Thyroid gland (tissue), 4 donors: ENCODE data around the gene PSD4.

Experiments used
- CTCF ChIP-seq, 6 experiments: fragments of 200-600 bp in 3 of 6; fragments of 450-650 bp in 3 of 6; sonication (generic) in 3 of 6; IDR thresholded peaks; one replicate each; pipeline ENCODE4 v1.5.1; 2016 to 2019; ENCODE audit warnings: antibody characterized with exemption in 6 of 6, mild to moderate bottlenecking in 2 of 6, inconsistent platforms in 1 of 6, moderate library complexity in 1 of 6
- POLR2A ChIP-seq, 2 donors: fragments of 450-650 bp; IDR thresholded peaks; one replicate each; pipeline ENCODE4 v1.6.1; 2017; ENCODE audit warnings: antibody characterized with exemption in 2 of 2, mild to moderate bottlenecking in 2 of 2, moderate library complexity in 1 of 2

GRCh38 chr2:113173542-113174375 is at the start of gene PSD4:
- no peak for TF ChIP-seq POLR2A (IDR thresholded peaks at IDR 0.05)
- TF ChIP-seq CTCF (IDR thresholded peaks at IDR 0.05): no peak
